HepG2 (cell line): ENCODE data around the gene CFAP61. TPM values are rescaled to one million over a fixed set of nuclear protein-coding genes. Genes with fewer than 3 reads are reported as not detected.
A peak's percentile ranks its signal among the peaks of the same experiment; 100 is the strongest.

Experiments
- AGO2 ChIP-seq: fragments of 200-400 bp; formaldehyde crosslinking; optimal IDR thresholded peaks from 2 replicates; pipeline ENCODE3; 2017; ENCODE audit warnings: mild to moderate bottlenecking, low read depth, low read length, moderate library complexity
- ARNT2 ChIP-seq: sonication (generic); formaldehyde crosslinking; IDR thresholded peaks from 2 replicates; pipeline ENCODE4 v1.8.0; 2022; ENCODE audit warnings: mild to moderate bottlenecking, low read depth, missing genetic modification reagents, moderate library complexity
- CHCHD3 ChIP-seq: sonication (generic); formaldehyde crosslinking; IDR thresholded peaks from 2 replicates; pipeline ENCODE4 v1.8.0; 2022; ENCODE audit warnings: mild to moderate bottlenecking, missing genetic modification reagents, moderate library complexity
- DMAP1 ChIP-seq: IDR thresholded peaks from 2 replicates; pipeline ENCODE4 v1.6.1; 2016
- DNMT1 ChIP-seq: sonication (generic); formaldehyde crosslinking; IDR thresholded peaks from 2 replicates; pipeline ENCODE4 v1.5.1; 2020; ENCODE audit warnings: mild to moderate bottlenecking, missing genetic modification reagents
- HNRNPH1 ChIP-seq: fragments of 200-400 bp; formaldehyde crosslinking; optimal IDR thresholded peaks from 2 replicates; pipeline ENCODE3; 2017; ENCODE audit warnings: mild to moderate bottlenecking, low read depth, low read length
- KLF13 ChIP-seq: sonication (generic); formaldehyde crosslinking; IDR thresholded peaks from 2 replicates; pipeline ENCODE4 v1.4.0; 2020; ENCODE audit warnings: mild to moderate bottlenecking, missing genetic modification reagents
- NCOR1 ChIP-seq: fragments of 200-600 bp; sonication (generic); IDR thresholded peaks from 2 replicates; pipeline ENCODE4 v1.7.0; 2017; ENCODE audit warnings: antibody characterized with exemption, low read length, borderline replicate concordance
- NFYB ChIP-seq: sonication (generic); formaldehyde crosslinking; IDR thresholded peaks from 2 replicates; pipeline ENCODE4 v1.4.0; 2020; ENCODE audit warnings: missing genetic modification reagents
- SKIL ChIP-seq: sonication (generic); formaldehyde crosslinking; IDR thresholded peaks from 2 replicates; pipeline ENCODE4 v1.8.0; 2022; ENCODE audit warnings: missing genetic modification reagents, mild to moderate bottlenecking, moderate library complexity, borderline replicate concordance
- SMAD9 ChIP-seq: sonication (generic); formaldehyde crosslinking; IDR thresholded peaks from 2 replicates; pipeline ENCODE4 v1.5.1; 2020; ENCODE audit warnings: mild to moderate bottlenecking, missing genetic modification reagents
- TCF7 ChIP-seq: sonication (generic); IDR thresholded peaks from 2 replicates; pipeline ENCODE4 v1.6.1; 2016; ENCODE audit warnings: antibody characterized with exemption, low read depth
- TMF1 ChIP-seq: sonication (generic); formaldehyde crosslinking; IDR thresholded peaks from 2 replicates; pipeline ENCODE4 v1.8.1; 2022; ENCODE audit warnings: low read depth, missing genetic modification reagents
- ZFP41 ChIP-seq: sonication (generic); formaldehyde crosslinking; IDR thresholded peaks from 2 replicates; pipeline ENCODE4 v1.4.0; 2020; ENCODE audit warnings: mild to moderate bottlenecking, missing genetic modification reagents, borderline replicate concordance
- ZFYVE20 ChIP-seq: sonication (generic); formaldehyde crosslinking; IDR thresholded peaks from 2 replicates; pipeline ENCODE4 v1.8.0; 2023; ENCODE audit warnings: low read depth, mild to moderate bottlenecking, moderate library complexity, missing genetic modification reagents, borderline replicate concordance
- ZMAT5 ChIP-seq: sonication (generic); formaldehyde crosslinking; IDR thresholded peaks from 2 replicates; pipeline ENCODE4 v1.5.0; 2020; ENCODE audit warnings: mild to moderate bottlenecking, low read depth, missing genetic modification reagents, borderline replicate concordance
- ZNF17 ChIP-seq: sonication (generic); formaldehyde crosslinking; IDR thresholded peaks from 2 replicates; pipeline ENCODE4 v1.5.0; 2020; ENCODE audit warnings: mild to moderate bottlenecking, missing genetic modification reagents
- ZNF33B ChIP-seq: sonication (generic); formaldehyde crosslinking; IDR thresholded peaks from 2 replicates; pipeline ENCODE4 v1.5.1; 2020; ENCODE audit warnings: mild to moderate bottlenecking, missing genetic modification reagents
- ZNF367 ChIP-seq: sonication (generic); formaldehyde crosslinking; IDR thresholded peaks from 2 replicates; pipeline ENCODE4 v1.4.0; 2020; ENCODE audit warnings: missing genetic modification reagents, borderline replicate concordance
- ZNF580 ChIP-seq: IDR thresholded peaks from 2 replicates; pipeline ENCODE4 v1.6.1; 2016; ENCODE audit warnings: low read depth, borderline replicate concordance
- ZNF737 ChIP-seq: sonication (generic); formaldehyde crosslinking; IDR thresholded peaks from 2 replicates; pipeline ENCODE4 v1.5.0; 2020; ENCODE audit warnings: missing genetic modification reagents, mild to moderate bottlenecking, borderline replicate concordance
- ZSCAN5A ChIP-seq: sonication (generic); formaldehyde crosslinking; IDR thresholded peaks from 2 replicates; pipeline ENCODE4 v1.8.0; 2022; ENCODE audit warnings: mild to moderate bottlenecking, missing genetic modification reagents, borderline replicate concordance
- polyA plus RNA-seq, 8 experiments: library from polyadenylated mRNA; depleted of rRNA in 3 of 8; stranded (reverse) in 7 of 8; unstranded in 1 of 8; fragments of >200 nt; fragmentation: Illumina TruSeq in 4 of 8; extraction: Trizol in 4 of 8; gene quantifications; 2 replicates each; pipeline versions ENCODE4 v1.2.1 to v1.2.3, GENCODE V29; 2011 to 2016; ENCODE audit warnings: low read depth in 4 of 8, missing spikeins in 1 of 8, mixed read lengths in 1 of 8; ENCODE audit not compliant: insufficient read depth in 1 of 8
- total RNA-seq, 5 experiments: library from RNA; depleted of rRNA; stranded (reverse); fragments of >200 nt; fragmentation: Illumina TruSeq; extraction: Trizol; gene quantifications; 2 replicates each; pipeline ENCODE4 v1.2.3, GENCODE V29; 2016; ENCODE audit warnings: low read depth in 1 of 5

CFAP61 gene
- total and polyA plus RNA-seq, 2 of the 13 experiments (the other 11 are each of a cell fraction or from before 2014, with no cell fraction given) = 0.27 TPM; not detected in 1

GRCh38 chr20:20052074-20052970 is at the start of gene CFAP61, which contains the start of gene CRNKL1 (continued):
- TF ChIP-seq ZSCAN5A (CRISPR knock-in tag) (peak; percentile 82), DNMT1 (CRISPR knock-in tag) (0 out of 2 replicates have a peak, but pooled peaks have one; percentile 86), ZNF367 (no peak), ZFYVE20 (CRISPR knock-in tag) (peak; percentile 46; the same call in 1 of the 2 replicates), ARNT2 (peak; percentile 97), NFYB (CRISPR knock-in tag) (no peak; the same call in 1 of the 2 replicates), HNRNPH1 (no peak), ZNF17 (CRISPR knock-in tag) (no peak), CHCHD3 (peak; percentile 94), DMAP1 (CRISPR knock-in tag) (peak; percentile 97), ZFP41 (CRISPR knock-in tag) (peak; percentile 88), TCF7 (no peak), ZNF737 (CRISPR knock-in tag) (peak; percentile 68; the same call in 1 of the 2 replicates), KLF13 (CRISPR knock-in tag) (peak; percentile 81; the same call in 1 of the 2 replicates), TMF1 (no peak; the same call in 1 of the 2 replicates), SKIL (peak; percentile 75; the same call in 1 of the 2 replicates), ZNF33B (CRISPR knock-in tag) (peak; percentile 95), SMAD9 (no peak), ZNF580 (CRISPR knock-in tag) (peak; percentile 95), ZMAT5 (CRISPR knock-in tag) (no peak), AGO2 (peak; percentile 83), NCOR1 (peak; percentile 60; the same call in 1 of the 2 replicates)
